Measurements from ENCODE around the gene TEX2. TPM values are rescaled to one million over a fixed set of nuclear protein-coding genes. Genes with fewer than 3 reads are reported as not detected.

Gene TEX2
- total and polyA plus RNA-seq, 2 donors (not counting 3 experiments of a cell fraction or from before 2014, with no cell fraction given), result 13.3 to 25.8 TPM

GRCh38 chr17:64155751-64156544 is 107.1 kb downstream of the TEX2 start:
- dilution Hi-C loops (cut with MboI; ENCODE audit: extremely low pct_ligation_motif_present, low sequenced_read_pairs) (no loop called here), intact Hi-C loops (cut with micrococcal nuclease) (no loop called here)
- Histone ChIP-seq H3K9me1 (replicated peaks; ENCODE audit: control insufficient read depth, extremely low read depth, insufficient read depth, low read length) (no peaks in the 10 kb centered on the region), H3K4me3 (replicated peaks in 1 of 3; ENCODE audit: insufficient read depth in 1 of 3, low read depth in 1 of 3, low read length in 3 of 3) (no peak overlapping the region), H3K4me1 (ENCODE audit: control insufficient read depth, extremely low read depth, insufficient read depth, low read length) (peaks cover 21% of the 10 kb centered on the region), H3K4me2 (ENCODE audit: insufficient read depth, low read length) (no peak overlapping the region), H3K9ac (replicated peaks; ENCODE audit: extremely low read depth, insufficient read depth, low read length) (no peak overlapping the region), H3K27me3 (ENCODE audit: control insufficient read depth in 2 of 2, insufficient read depth in 2 of 2, low read length in 2 of 2) (no peaks in the 10 kb centered on the region), H2AFZ (ENCODE audit: low read depth, low read length) (no peak overlapping the region), H3K36me3 (ENCODE audit: control insufficient read depth in 2 of 2, extremely low read depth in 1 of 2, insufficient read depth in 2 of 2, low read length in 2 of 2) (no peaks in the 10 kb centered on the region), H3K9me3 (replicated peaks; ENCODE audit: control insufficient read depth, insufficient read depth, low read length) (no peaks in the 10 kb centered on the region), H3K79me2 (ENCODE audit: control insufficient read depth, insufficient read depth, low read length) (no peaks in the 10 kb centered on the region), H3K27ac (ENCODE audit: insufficient read depth, low read depth, low read length) (peak overlapping the region; percentile 3), H4K20me1 (replicated peaks; ENCODE audit: control insufficient read depth, extremely low read depth, insufficient read depth, low read length) (no peaks in the 10 kb centered on the region)
- CTCF ChIA-PET, result interaction anchor here (1.1 to 1.6 kb wide), 3 partner anchors 22 to 166 kb away, joined by 3 to 6 read pairs (median 5); no protein-coding TSS in a partner anchor
- TF ChIP-seq GATA2 (IDR thresholded peaks at IDR 0.05; ENCODE audit: insufficient read depth, insufficient read length, low read depth, low read length) (no peak), EZH2 (IDR thresholded peaks at IDR 0.05; ENCODE audit: borderline replicate concordance, low read depth, low read length, severe bottlenecking) (no peak), POLR2A (IDR thresholded peaks at IDR 0.05; ENCODE audit: low read depth, low read length) (no peak), FOS (IDR thresholded peaks at IDR 0.05; ENCODE audit: borderline replicate concordance, insufficient read depth, low read length) (no peak), CTCF (IDR thresholded peaks at IDR 0.05; ENCODE audit: extremely low read depth in 1 of 2, insufficient read depth in 1 of 2, low read depth in 1 of 2, low read length in 2 of 2) (no peak), JUN (IDR thresholded peaks at IDR 0.05; ENCODE audit: borderline replicate concordance, insufficient read depth, insufficient read length, low read depth) (no peak), MYC (IDR thresholded peaks at IDR 0.05; ENCODE audit: low read depth, low read length) (no peak), POLR2AphosphoS5 (IDR thresholded peaks at IDR 0.05; ENCODE audit: insufficient read depth, low read depth, low read length) (no peak)
- TF ChIP-seq, protein P1, sequence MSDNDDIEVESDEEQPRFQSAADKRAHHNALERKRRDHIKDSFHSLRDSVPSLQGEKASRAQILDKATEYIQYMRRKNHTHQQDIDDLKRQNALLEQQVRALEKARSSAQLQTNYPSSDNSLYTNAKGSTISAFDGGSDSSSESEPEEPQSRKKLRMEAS (IDR thresholded peaks at IDR 0.05; ENCODE audit: insufficient read depth, insufficient read length), result no peak
- FAIRE-seq (peak; percentile 73), DNase-seq (ENCODE audit: low read depth, low spot score) (peak; percentile 71)
- POLR2A ChIA-PET, result interaction anchor here (0.6 to 1.6 kb wide), 2 partner anchors 10 to 14 kb away, joined by 3 to 7 read pairs; no protein-coding TSS in a partner anchor
- no TSS peak for BruUV-seq (replicated peaks)

Data from endothelial cell of umbilical vein (primary cell).